ENCODE results near the gene MCU. TPM values are rescaled to one million over a fixed set of nuclear protein-coding genes. Genes with fewer than 3 reads are reported as not detected.

MCU gene
- total RNA-seq, 1 experiment from 2014 or later, result 18.7 TPM

DNA sequence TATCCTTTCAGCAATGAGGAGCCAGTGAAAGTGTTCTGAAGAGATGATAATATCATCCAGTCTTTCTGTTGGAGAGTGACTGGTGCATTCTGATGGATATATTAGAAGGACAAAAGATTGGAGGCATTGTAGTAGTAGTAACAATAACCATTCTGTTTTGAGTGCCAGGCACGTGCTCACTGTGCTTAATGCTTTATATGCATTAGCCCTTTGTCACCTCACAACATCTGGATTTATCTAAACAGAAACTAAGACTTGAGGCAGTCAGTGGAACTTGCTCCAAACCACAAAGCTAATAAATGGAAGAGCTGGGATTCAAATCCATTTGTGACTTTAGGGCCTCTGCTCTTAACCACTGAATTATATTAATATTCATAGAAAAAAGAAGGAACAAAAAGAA, 117.1 kb downstream of the MCU start:
- no peaks in the 10 kb centered on the region for H3K4me1 ChIP-seq (ENCODE audit: insufficient read depth, low read length, poor library complexity, severe bottlenecking)
- ChIA-PET CTCF (no interaction called here), POLR2A (ENCODE audit: low non-redundant PET) (no interaction called here)
- DNase-seq (ENCODE audit: low spot score), result no peak
- TF ChIP-seq EZH2 (IDR thresholded peaks at IDR 0.05; ENCODE audit: borderline replicate concordance, low read depth, low read length, poor library complexity, severe bottlenecking), result no peak
- TF ChIP-seq, protein P1, sequence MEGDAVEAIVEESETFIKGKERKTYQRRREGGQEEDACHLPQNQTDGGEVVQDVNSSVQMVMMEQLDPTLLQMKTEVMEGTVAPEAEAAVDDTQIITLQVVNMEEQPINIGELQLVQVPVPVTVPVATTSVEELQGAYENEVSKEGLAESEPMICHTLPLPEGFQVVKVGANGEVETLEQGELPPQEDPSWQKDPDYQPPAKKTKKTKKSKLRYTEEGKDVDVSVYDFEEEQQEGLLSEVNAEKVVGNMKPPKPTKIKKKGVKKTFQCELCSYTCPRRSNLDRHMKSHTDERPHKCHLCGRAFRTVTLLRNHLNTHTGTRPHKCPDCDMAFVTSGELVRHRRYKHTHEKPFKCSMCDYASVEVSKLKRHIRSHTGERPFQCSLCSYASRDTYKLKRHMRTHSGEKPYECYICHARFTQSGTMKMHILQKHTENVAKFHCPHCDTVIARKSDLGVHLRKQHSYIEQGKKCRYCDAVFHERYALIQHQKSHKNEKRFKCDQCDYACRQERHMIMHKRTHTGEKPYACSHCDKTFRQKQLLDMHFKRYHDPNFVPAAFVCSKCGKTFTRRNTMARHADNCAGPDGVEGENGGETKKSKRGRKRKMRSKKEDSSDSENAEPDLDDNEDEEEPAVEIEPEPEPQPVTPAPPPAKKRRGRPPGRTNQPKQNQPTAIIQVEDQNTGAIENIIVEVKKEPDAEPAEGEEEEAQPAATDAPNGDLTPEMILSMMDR (conservative IDR thresholded peaks at IDR 0.05; ENCODE audit: low read depth, low read length), result no peak
- no peaks in the 10 kb centered on the region for H3K27me3 ChIP-seq (replicated peaks; ENCODE audit: insufficient read depth, low read depth, low read length, poor library complexity)
- no peak overlapping the region for H3K27ac ChIP-seq (ENCODE audit: low read depth, low read length, poor library complexity, severe bottlenecking)
- intact Hi-C loops (cut with micrococcal nuclease; ENCODE audit: unreplicated experiment), result no loop called here
- no peaks in the 10 kb centered on the region for H3K36me3 ChIP-seq (ENCODE audit: insufficient read depth, low read length, poor library complexity, severe bottlenecking)
- no peaks in the 10 kb centered on the region for H3K9me3 ChIP-seq (ENCODE audit: low read depth, low read length, poor library complexity, severe bottlenecking)
- no peak overlapping the region for H3K4me3 ChIP-seq (ENCODE audit: low read depth, low read length, poor library complexity, severe bottlenecking)
- BruUV-seq (replicated peaks), result no TSS peak

GRCh38 chr10:72810976-72811375, 119.0 kb downstream of the MCU start:
- no peaks in the 10 kb centered on the region for H3K36me3 ChIP-seq (ENCODE audit: insufficient read depth, low read length, poor library complexity, severe bottlenecking)
- BruUV-seq (replicated peaks), result no TSS peak
- TF ChIP-seq EZH2 (IDR thresholded peaks at IDR 0.05; ENCODE audit: borderline replicate concordance, low read depth, low read length, poor library complexity, severe bottlenecking), result no peak
- TF ChIP-seq, protein P1 (conservative IDR thresholded peaks at IDR 0.05; ENCODE audit: low read depth, low read length), result no peak
- no peak overlapping the region for H3K27ac ChIP-seq (ENCODE audit: low read depth, low read length, poor library complexity, severe bottlenecking)
- no peak overlapping the region for H3K4me3 ChIP-seq (ENCODE audit: low read depth, low read length, poor library complexity, severe bottlenecking)
- ChIA-PET POLR2A (ENCODE audit: low non-redundant PET) (no interaction called here), CTCF (no interaction called here)
- no peaks in the 10 kb centered on the region for H3K9me3 ChIP-seq (ENCODE audit: low read depth, low read length, poor library complexity, severe bottlenecking)
- no peaks in the 10 kb centered on the region for H3K27me3 ChIP-seq (replicated peaks; ENCODE audit: insufficient read depth, low read depth, low read length, poor library complexity)
- H3K4me1 ChIP-seq (ENCODE audit: insufficient read depth, low read length, poor library complexity, severe bottlenecking), result no peaks in the 10 kb centered on the region
- DNase-seq (ENCODE audit: low spot score), result no peak
- intact Hi-C loops (cut with micrococcal nuclease; ENCODE audit: unreplicated experiment), result no loop called here

DNA sequence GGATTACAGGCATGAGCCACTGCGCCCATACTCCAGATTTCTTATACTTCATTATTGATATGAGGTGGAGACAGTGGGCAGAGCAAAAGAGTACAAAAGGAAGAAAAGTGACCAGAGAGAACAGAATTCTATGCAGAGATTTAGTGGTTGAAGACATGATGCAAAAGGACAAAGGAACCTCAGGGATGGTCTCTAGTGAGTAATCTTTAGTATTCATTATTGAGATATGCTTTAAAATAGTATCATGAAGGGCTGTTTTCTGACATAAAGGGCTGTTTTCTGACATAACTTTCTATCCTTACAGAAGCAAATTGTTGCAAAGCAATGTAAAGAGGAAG, 120.4 kb downstream of the MCU start:
- TF ChIP-seq EZH2 (IDR thresholded peaks at IDR 0.05; ENCODE audit: borderline replicate concordance, low read depth, low read length, poor library complexity, severe bottlenecking), result no peak
- TF ChIP-seq, protein P1 (conservative IDR thresholded peaks at IDR 0.05; ENCODE audit: low read depth, low read length), result no peak
- no peak for DNase-seq (ENCODE audit: low spot score)
- POLR2A ChIA-PET (ENCODE audit: low non-redundant PET), result interaction anchor here (0.6 to 0.8 kb wide), 2 partner anchors 16 to 284 kb away, joined by 3 to 13 read pairs; partner anchors contain the start of gene P4HA1
- Histone ChIP-seq H3K27ac (ENCODE audit: low read depth, low read length, poor library complexity, severe bottlenecking) (no peak overlapping the region), H3K36me3 (ENCODE audit: insufficient read depth, low read length, poor library complexity, severe bottlenecking) (no peaks in the 10 kb centered on the region), H3K4me3 (ENCODE audit: low read depth, low read length, poor library complexity, severe bottlenecking) (no peak overlapping the region), H3K4me1 (ENCODE audit: insufficient read depth, low read length, poor library complexity, severe bottlenecking) (no peaks in the 10 kb centered on the region), H3K9me3 (ENCODE audit: low read depth, low read length, poor library complexity, severe bottlenecking) (no peaks in the 10 kb centered on the region), H3K27me3 (replicated peaks; ENCODE audit: insufficient read depth, low read depth, low read length, poor library complexity) (no peaks in the 10 kb centered on the region)
- CTCF ChIA-PET, result no interaction called here
- intact Hi-C loops (cut with micrococcal nuclease; ENCODE audit: unreplicated experiment), result no loop called here
- no TSS peak for BruUV-seq (replicated peaks)

All from A673 (cell line).